Measurements from ENCODE around the gene AOAH.

The AOAH gene

GRCh38 chr7:36668080-36668479, 56.2 kb downstream of the AOAH start:
- Histone ChIP-seq H3K27me3 (ENCODE audit: insufficient read depth, low read depth, severe bottlenecking) (no peaks in the 10 kb centered on the region), H3K4me3 (ENCODE audit: low read depth, low read length) (no peak overlapping the region), H3K9me3 (ENCODE audit: severe bottlenecking) (no peaks in the 10 kb centered on the region), H3K36me3 (no peaks in the 10 kb centered on the region), H3K27ac (no peak overlapping the region)
- DNase-seq = no peak
- TF ChIP-seq CTCF (IDR thresholded peaks at IDR 0.05; ENCODE audit: low read depth, low read length) = no peak

DNA sequence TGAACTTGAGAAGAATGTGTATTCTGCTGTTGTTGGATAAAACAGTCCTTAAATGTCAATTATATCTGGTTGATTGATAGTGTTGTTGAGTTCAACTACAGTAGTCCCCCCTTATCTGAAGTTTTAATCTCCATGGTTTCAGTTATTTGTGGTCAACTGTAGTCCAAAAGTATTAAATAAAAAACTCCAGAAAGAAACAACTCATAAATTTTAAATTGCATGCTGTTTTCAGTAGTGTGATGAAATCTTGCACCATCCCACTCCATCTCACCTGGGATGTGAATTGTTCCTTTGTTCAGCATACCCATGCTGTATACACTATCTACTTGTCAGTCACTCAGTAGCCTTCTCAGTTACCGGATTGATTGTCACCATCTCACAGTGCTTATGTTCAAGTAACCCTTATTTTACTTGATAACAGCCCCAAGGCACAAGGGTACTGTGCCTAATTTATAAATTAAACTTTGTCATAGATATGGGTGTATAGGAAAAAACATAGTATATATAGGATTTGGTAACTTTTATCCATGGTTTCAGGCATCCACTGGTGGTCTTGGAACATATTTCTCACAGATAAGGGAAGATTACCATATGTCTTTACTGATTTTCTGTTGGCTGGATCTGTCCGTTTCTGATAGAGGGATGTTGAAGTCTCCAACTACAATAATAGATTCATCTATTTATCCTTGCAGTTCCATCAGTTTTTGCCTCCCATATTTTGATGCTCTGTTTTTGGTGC, 57.1 kb downstream of the AOAH start:
- TF ChIP-seq CTCF (IDR thresholded peaks at IDR 0.05; ENCODE audit: low read depth, low read length) = no peak
- no peak for DNase-seq
- Histone ChIP-seq H3K27me3 (ENCODE audit: insufficient read depth, low read depth, severe bottlenecking) (no peaks in the 10 kb centered on the region), H3K9me3 (ENCODE audit: severe bottlenecking) (no peaks in the 10 kb centered on the region), H3K36me3 (no peaks in the 10 kb centered on the region), H3K27ac (no peak overlapping the region), H3K4me3 (ENCODE audit: low read depth, low read length) (no peak overlapping the region)

DNA sequence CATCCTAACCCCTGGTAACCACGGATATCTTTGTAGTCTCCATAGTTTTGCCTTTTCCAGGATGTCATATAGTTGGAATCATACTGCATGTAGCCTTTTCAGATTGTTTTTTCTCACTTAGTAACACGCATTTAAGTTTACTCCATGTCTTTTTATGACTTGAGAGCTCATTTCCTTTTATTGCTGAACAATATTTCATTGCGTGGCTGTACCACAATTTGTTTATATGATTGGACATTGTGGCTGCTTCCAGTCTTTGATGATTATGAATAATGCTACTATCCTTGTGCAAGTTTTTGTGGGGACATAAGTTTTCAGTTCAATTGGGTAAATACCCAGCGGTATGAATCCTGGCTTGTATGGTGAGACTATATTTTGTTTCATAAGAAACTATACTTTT, 60.8 kb downstream of the AOAH start:
- TF ChIP-seq CTCF (IDR thresholded peaks at IDR 0.05; ENCODE audit: low read depth, low read length) = no peak
- Histone ChIP-seq H3K27me3 (ENCODE audit: insufficient read depth, low read depth, severe bottlenecking) (no peaks in the 10 kb centered on the region), H3K36me3 (no peaks in the 10 kb centered on the region), H3K27ac (no peak overlapping the region), H3K9me3 (ENCODE audit: severe bottlenecking) (no peaks in the 10 kb centered on the region), H3K4me3 (ENCODE audit: low read depth, low read length) (no peak overlapping the region)
- DNase-seq = no peak

DNA sequence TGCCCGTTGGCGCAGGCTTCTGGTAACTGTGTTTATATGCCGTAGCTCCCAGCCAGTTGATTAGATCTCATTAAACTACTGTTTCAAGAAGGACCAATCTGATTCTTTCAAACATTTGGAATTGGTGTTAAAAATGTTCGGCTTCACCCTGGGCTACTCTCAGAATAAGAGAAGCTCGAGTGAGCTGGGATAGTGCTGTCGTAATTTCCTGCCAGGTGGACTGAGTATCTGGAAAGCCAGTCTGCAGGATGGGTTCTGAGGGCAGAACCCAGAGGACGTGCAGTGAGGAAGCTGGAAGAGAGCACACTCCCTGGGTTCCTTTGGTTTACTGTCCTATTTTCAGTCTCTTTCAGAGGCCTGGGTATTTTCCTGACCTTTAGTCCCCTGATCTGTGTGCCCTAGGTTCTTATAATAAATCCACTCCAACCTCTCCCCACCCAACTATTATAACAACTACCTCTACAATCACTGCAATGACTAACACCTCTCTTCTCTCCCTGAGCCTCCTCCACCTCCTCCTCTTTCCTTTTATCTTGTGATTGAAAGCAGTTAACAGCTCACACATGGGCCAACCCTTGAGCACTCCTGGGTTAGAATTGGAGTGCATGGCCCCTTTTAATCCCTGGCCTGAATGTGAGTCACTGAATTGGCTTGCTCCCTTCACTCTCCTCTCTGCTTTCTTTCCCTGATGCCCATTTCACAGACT, 63.0 kb downstream of the AOAH start:
- H3K4me3 ChIP-seq (ENCODE audit: low read depth, low read length) = no peak overlapping the region
- H3K27me3 ChIP-seq (ENCODE audit: insufficient read depth, low read depth, severe bottlenecking) = no peaks in the 10 kb centered on the region
- H3K27ac ChIP-seq = no peak overlapping the region
- no peaks in the 10 kb centered on the region for H3K36me3 ChIP-seq
- no peak for DNase-seq
- no peaks in the 10 kb centered on the region for H3K9me3 ChIP-seq (ENCODE audit: severe bottlenecking)
- TF ChIP-seq CTCF (IDR thresholded peaks at IDR 0.05; ENCODE audit: low read depth, low read length) = no peak

- Histone ChIP-seq H3K27ac (no peak overlapping the region), H3K27me3 (ENCODE audit: insufficient read depth, low read depth, severe bottlenecking) (no peaks in the 10 kb centered on the region)
- no peak for TF ChIP-seq CTCF (IDR thresholded peaks at IDR 0.05; ENCODE audit: low read depth, low read length)
Observed at GRCh38 chr7:36659638-36660341, 64.5 kb downstream of the AOAH start.

More at GRCh38 chr7:36659638-36660341, 64.5 kb downstream of the AOAH start:
- Histone ChIP-seq H3K36me3 (no peaks in the 10 kb centered on the region), H3K9me3 (ENCODE audit: severe bottlenecking) (no peaks in the 10 kb centered on the region), H3K4me3 (ENCODE audit: low read depth, low read length) (no peak overlapping the region)
- no peak for DNase-seq

All from WERI-Rb-1 (cell line).